ENCODE data around the gene CCDC188. TPM values are rescaled to one million over a fixed set of nuclear protein-coding genes. Genes with fewer than 3 reads are reported as not detected.

Gene CCDC188
- polyA plus RNA-seq, 3 donors = 0.48 to 3.0 (median 0.86) TPM

GRCh38 chr22:20141186-20142077 lies 9.4 kb downstream of the CCDC188 start:
- no peak overlapping the region for H3K27ac ChIP-seq (ENCODE audit: low read depth, low read length)
- WGBS, 3 donors = 84 to 88% (median 87%) methylated on average over 22 of the region's 22 CpGs

- H3K27ac ChIP-seq (ENCODE audit: low read depth, low read length) = no peak overlapping the region
- whole genome bisulfite sequencing, 3 donors = 88 to 95% (median 92%) methylated on average over 15 to 17 of the region's 17 CpGs
Measured at GRCh38 chr22:20140521-20140964, 10.3 kb downstream of the CCDC188 start.

DNA sequence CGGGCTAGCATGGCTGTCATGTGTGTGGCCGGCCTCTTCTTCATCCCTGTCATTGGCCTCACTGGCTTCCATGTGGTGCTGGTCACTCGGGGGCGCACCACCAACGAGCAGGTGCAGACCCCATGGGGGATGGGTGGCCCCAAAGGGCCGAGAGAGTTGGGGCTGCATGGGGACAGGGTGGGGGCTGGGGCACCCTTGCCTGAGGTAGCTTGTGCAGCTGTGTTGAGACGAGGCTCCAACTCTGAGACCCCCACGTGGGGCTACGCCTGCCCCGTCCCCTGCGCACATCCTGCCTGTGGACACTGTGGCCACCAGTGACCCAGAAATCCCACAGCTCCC lies 10.8 kb downstream of the CCDC188 start:
- H3K27ac ChIP-seq (ENCODE audit: low read depth, low read length) = no peak overlapping the region
- 90 to 95% (median 92%) methylated on average over 10 to 11 of the region's 11 CpGs for WGBS, 3 donors

DNA sequence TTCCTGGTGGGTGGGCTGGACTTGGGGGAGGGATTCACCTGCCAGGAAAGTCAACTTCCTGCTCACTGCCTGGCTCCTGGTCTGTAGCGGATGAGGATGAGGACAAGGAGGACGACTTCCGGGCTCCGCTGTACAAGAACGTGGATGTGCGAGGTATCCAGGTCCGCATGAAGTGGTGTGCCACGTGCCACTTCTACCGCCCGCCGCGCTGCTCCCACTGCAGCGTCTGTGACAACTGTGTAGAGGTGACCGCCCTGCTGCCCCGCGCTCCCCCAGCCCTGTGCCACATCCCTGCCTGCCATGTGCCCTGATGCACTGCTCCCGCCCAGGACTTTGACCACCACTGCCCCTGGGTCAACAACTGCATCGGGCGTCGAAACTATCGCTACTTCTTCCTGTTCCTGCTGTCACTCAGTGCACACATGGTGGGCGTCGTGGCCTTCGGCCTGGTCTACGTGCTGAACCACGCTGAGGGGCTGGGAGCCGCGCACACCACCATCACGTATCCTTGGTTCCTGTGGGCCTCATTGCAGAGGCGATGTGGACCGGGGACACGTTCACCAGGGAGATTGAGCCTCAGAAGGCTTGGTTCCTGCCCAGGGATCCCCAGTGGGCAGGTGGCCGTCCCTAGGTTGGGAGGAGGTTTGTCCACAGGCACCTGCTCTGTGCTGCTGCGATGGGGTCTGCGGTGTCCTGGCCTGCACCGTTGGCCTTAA lies 11.3 kb downstream of the CCDC188 start:
- H3K27ac ChIP-seq (ENCODE audit: low read depth, low read length) = no peak overlapping the region
- 94% methylated on average over 36 of the region's 36 CpGs for WGBS, 3 donors

DNA sequence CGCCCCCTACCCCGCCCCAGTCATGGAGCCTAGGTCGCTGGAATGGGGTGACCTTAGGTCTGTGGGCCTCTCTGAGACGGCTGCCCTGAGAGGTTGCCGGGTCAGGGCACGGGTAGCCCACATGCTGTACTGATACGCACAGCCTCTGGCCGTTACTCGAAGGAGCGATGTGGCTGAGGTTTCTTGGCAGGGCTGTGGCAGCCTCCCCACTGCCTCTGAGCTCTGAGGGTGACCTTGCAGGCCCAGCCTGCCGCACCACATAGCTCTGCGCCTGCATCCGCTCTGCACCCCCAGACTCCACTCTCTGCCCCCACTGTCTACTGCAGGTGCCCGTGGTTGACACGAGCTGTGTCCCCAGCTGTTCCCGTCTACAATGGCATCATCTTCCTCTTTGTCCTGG lies 12.0 kb downstream of the CCDC188 start:
- WGBS, 3 donors = 84 to 92% (median 90%) methylated on average over 16 of the region's 16 CpGs
- H3K27ac ChIP-seq (ENCODE audit: low read depth, low read length) = no peak overlapping the region

DNA sequence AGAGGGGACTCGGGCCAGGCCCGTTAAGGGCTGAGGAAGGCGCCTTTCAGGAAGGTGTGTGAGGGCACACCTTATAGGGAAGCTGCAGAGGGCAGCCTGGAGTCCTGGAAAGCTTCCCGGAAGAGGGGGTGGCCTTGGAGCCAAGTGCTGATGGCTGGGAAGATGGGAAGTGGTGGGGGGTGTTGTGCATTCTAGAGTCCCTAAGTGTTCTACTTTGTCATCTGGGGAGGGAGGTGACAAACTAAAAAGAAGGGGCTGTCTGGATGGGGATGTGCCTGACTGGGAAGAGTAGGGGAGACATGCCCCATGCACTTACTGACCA lies 12.5 kb downstream of the CCDC188 start:
- H3K27ac ChIP-seq (ENCODE audit: low read depth, low read length) = no peak overlapping the region
- WGBS, 3 donors = 54 to 67% (median 66%) methylated on average over 4 of the region's 4 CpGs

DNA sequence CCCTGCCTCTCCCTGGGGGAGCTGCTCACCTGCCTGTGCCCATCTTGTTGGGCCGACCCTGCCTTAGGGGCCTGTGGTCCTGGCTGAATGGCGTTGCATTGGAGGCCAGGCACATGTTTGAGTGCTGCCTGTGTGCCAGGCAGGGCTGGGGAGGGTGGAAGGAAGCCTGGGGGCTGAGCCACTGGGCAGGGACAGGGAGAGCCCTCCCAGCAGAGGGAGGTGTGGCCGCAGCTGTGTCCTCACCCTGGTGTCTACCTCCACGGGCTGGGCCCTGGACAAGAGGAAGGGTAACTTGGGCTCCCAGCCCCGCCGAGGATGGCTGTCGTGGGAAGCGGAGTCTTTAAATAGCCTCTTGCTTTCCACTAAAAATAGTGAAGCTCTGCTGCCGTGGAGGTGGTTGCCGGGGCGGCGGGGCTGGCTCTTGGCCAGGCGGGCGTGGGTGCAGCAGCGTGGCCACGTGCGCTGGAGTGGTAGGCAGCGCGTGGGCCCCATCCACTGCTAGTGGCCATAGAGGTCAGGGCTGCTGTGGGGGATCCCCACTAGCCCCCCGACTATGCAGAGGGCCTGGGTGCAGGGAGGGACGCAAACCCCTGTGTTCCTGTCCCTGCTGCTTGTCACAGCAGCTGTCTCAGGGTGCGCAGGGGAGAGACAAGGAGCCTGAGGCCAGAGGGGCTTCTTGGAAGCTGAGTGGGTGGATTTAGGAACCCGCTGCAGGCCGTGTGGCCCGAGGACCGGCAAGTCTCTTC lies 13.0 kb downstream of the CCDC188 start:
- H3K27ac ChIP-seq (ENCODE audit: low read depth, low read length) = no peak overlapping the region

GRCh38 chr22:20137113-20137512 lies 13.7 kb downstream of the CCDC188 start:
- H3K27ac ChIP-seq (ENCODE audit: low read depth, low read length) = no peak overlapping the region
- 69 to 83% (median 73%) methylated on average over 13 of the region's 13 CpGs for WGBS, 3 donors

More for the DNA sequence above, 13.0 kb downstream of the CCDC188 start:
- 36 to 58% (median 43%) methylated on average over 25 to 26 of the region's 26 CpGs for WGBS, 3 donors

DNA sequence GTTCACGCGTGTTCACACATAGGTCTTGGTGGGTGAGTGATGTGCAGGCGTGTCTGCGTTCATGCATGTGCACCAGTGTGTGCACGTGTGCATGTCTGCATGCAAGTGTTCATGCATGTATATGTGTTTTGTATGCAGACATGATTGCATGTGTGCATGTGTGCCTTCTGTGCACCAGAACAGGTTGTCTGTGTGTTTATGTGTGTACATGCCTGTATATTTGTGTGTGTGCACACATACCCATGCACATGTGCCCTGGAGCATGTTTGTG lies 14.3 kb downstream of the CCDC188 start:
- H3K27ac ChIP-seq (ENCODE audit: low read depth, low read length) = no peak overlapping the region
- WGBS, 3 donors = 89 to 93% (median 91%) methylated on average over 5 of the region's 5 CpGs

DNA sequence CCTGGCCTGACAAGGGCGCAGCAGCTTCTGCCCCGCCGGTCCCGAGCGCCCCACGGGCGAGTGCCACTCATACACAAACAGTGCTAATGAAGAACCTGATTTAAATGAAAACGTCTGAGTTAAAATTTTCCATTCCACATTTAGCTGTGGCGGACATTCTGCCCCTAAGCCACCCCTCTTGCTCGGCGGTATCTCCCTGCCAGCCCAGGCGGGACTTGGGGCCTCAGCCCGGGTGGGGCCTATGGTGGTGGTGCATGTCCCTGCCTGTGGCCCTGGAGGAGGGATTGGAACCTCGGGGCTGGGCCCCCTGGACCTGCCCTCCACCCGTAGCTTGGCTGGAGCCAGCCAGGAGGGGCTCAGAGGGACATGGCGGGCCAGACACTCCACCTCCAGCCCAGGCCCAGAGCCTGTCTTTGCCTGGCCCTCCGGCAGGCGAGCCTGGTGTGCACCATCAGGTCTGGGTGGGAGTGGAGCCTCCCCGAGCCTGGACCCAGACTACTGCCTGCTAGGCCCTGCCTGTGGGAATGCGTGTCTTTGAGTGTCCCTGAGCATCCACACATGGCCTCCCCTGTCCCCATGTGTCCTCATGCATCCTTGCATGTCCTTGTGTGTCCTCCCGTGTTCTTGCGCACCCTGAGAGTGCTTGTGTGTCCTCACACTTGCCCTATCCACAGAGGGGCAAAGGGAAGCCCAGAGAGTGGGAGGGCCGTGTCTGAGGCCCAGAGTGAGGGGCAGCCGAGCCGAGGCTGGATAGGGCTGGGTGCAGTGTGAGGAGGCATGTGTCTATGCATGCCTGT lies 14.9 kb downstream of the CCDC188 start:
- no peak overlapping the region for H3K27ac ChIP-seq (ENCODE audit: low read depth, low read length)
- WGBS, 3 donors = 79 to 86% (median 83%) methylated on average over 25 of the region's 25 CpGs

DNA sequence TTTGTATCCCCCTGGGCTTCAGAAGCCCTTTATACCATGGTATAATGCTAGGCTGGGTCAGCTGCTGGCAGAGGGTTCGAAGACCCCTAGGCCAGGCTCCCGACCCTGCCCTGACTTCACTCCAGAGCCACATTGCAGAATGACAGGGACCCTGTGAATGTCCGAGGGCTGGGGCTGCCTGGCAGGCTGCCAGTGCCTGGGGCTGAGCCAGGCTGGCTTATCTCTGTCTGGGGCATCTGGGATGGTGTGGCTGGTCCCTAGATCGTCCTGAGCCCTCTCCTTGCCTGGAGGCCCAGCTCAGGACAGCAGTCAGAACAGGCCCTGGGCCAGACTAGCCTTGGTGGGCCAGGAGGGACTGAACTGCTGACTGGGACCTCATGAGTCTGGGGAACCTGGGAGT lies 15.6 kb downstream of the CCDC188 start:
- no peak overlapping the region for H3K27ac ChIP-seq (ENCODE audit: low read depth, low read length)
- 49 to 68% (median 67%) methylated on average over 4 of the region's 4 CpGs for WGBS, 3 donors

- 78 to 84% (median 78%) methylated on average over 12 of the region's 12 CpGs for WGBS, 3 donors
- no peak overlapping the region for H3K27ac ChIP-seq (ENCODE audit: low read depth, low read length)
Measured at GRCh38 chr22:20133930-20134549, 16.8 kb downstream of the CCDC188 start.

DNA sequence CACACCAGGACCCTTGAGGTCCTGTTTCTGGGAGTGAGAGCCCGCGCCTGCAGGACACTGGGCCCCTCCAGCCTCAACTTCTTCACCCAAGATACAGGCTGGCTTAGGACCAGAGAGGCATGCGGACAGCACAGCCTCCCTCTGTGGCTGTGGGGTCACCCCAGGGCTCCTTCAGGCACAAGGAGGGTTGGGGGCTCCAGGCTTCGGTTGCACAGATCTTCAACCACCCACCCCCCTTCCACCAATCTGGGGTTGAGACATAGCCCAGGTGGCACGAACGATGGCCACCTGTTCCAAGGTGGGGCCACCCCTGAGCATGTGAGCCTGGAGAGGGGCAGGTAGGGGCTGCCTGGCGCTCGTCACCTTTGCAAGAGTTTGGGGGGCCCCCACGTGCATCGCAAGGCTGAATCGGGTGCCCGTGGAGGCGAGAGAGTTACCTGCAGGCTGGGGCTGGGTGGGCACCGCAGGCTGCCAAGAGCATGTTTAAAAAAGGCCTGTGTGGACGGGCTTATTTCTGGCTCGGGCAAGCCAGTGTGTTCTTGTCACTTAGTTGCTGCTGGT lies 18.1 kb downstream of the CCDC188 start:
- H3K27ac ChIP-seq (ENCODE audit: low read depth, low read length) = no peak overlapping the region
- WGBS, 3 donors = 53 to 64% (median 64%) methylated on average over 16 of the region's 16 CpGs

DNA sequence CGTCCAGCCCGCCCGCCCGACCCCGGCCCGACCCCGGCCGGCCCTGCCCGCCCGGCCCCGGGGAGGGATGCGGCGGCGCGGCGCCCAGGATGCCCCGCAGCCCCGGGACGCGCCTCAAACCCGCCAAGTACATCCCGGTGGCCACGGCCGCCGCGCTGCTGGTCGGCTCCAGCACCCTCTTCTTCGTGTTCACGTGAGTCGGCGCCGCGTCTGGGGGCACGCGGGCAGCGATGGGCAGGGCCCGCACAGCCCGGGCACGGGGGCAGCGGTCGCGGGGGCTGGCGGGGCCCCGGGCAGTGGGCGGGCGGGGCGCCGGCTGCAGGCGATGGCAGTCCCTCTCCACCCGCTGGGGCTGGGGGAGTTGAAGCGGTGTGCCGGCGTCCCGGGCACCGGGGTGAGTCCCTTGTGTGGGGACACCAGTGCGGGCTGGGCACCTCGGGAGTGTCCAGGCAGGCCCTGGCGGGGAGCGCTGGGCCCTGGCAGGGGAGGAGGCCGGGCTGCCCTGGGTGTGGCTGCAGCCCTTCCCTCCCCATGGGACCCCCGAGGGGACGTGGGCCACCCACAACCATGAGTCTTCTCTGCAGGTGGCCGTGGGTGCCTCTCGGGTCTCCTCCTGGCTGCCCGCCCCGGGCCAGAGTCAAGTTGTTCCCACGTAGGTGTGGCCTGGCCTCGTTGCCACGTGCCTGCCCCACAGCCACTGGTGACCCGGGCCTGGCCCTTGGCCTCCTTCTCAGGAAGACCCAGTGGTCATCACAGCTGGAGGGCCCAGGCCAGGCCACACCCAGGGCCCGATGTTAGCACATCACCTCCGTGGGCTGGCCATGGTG lies 18.8 kb downstream of the CCDC188 start:
- H3K27ac ChIP-seq (ENCODE audit: low read depth, low read length) = no peak overlapping the region
- 1% methylated on average over 43 to 72 of the region's 72 CpGs for WGBS, 3 donors

DNA sequence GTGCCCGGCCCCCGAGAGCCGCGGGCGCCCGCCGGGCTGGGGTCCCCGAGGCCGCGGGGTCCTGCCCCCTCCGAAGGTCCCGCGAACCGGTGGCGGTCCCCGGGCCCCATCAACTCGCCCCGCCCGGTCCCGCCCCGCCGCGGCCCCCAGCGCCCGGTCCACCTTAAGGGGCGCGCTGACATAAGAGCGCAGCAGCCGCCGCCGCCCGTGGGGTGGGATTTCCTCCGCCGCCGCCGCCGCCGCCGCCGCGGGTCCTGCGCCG lies 19.3 kb downstream of the CCDC188 start, which contains the start of gene ZDHHC8:
ZDHHC8 (plus strand) TSS at position 208 of the 262 bp plus-strand sequence. CDS start 144 bp downstream, outside the sequence.
- H3K27ac ChIP-seq (ENCODE audit: low read depth, low read length) = peak within 1 kb of the TSS; percentile 32
- WGBS, 3 donors = 1 to 4% (median 1%) methylated on average over 14 to 39 of the region's 43 CpGs

DNA sequence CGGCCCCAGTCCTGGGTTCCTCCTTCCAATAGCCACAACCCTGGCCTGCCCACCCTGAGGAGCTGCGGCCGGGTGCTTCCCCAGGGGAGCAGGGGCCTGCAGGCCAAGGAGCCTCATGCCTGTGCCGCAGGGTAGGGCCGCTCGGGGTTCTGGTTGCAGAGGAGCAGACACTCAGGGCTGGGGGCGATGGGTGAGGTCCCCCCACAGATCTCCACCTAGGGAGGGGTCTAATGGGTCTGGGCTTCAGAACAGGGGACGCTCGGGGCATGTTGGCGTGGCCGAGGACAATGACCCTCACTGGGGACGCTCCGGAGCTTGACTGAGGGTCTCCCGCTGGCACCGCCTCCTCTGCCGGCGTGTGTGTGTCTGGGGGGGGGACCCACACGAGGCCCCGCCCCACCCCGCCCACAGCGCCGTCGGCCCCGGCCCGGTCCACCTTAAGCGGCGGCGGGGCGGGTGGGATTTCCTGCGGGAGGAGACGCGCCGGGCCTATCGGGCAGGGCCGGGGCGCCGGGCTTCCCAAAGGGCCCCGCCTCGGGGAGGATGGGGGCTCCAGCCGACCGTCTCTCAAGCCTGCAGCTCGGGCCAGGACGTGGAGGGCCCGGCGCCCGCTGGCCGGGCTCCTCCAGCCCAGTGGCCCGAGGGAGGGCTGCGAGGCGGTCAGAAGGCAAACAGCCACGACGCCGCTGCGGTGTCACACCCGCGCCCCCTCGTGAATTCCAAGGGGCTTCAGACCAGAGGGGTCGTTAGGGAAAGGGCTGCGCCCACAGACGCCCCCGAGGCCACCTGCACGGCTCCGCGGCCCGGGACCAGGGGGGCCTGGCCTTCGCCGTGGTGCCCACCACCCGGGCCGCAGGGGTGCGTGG lies 19.9 kb downstream of the CCDC188 start:
- WGBS, 3 donors = 3 to 8% (median 4%) methylated on average over 53 to 70 of the region's 70 CpGs
- H3K27ac ChIP-seq (ENCODE audit: low read depth, low read length) = peak overlapping the region; percentile 32
